Esophagus muscularis mucosa (tissue), 4 donors: ENCODE data around the gene TMEM41A. TPM values are rescaled to one million over a fixed set of nuclear protein-coding genes. Genes with fewer than 3 reads are reported as not detected.
"Not testable (repeated sequence)": the region's sequence is repeated elsewhere in the genome, so short reads cannot be mapped to it uniquely, and the experiment has no call there.

Experiments used
- DNase-seq: peaks from one replicate; pipeline ENCODE4 v3.0.0-alpha.2; 2017; ENCODE audit errors: extremely low spot score
- H3K27ac ChIP-seq, 4 donors: fragments of 200-600 bp; sonication (generic); replicated peaks in 1 of 4; 1 replicate in 3 of 4; 2 replicates in 1 of 4; pipeline ENCODE4 v1.5.1; 2016 to 2019; ENCODE audit warnings: mild to moderate bottlenecking in 1 of 4
- H3K27me3 ChIP-seq, 4 donors: fragments of 200-600 bp; sonication (generic); one replicate each; pipeline versions ENCODE4 v1.5.1 to v1.6.0; 2016 to 2019
- H3K36me3 ChIP-seq, 4 donors: fragments of 200-600 bp; sonication (generic); one replicate each; pipeline ENCODE4 v1.5.1; 2016 to 2019
- H3K4me1 ChIP-seq, 4 donors: fragments of 200-600 bp; sonication (generic); one replicate each; pipeline ENCODE4 v1.5.1; 2016 to 2019
- H3K4me3 ChIP-seq, 4 donors: fragments of 200-600 bp; sonication (generic); 1 replicate in 2 of 4; 2 replicates in 2 of 4; pipeline ENCODE4 v1.5.1; 2016 to 2019; ENCODE audit warnings: mild to moderate bottlenecking in 4 of 4, moderate library complexity in 1 of 4
- H3K9me3 ChIP-seq, 4 donors: fragments of 200-600 bp; sonication (generic); 1 replicate in 3 of 4; 2 replicates in 1 of 4; pipeline ENCODE4 v1.5.1; 2016 to 2019
- EP300 ChIP-seq: sonication (generic); formaldehyde crosslinking; IDR thresholded peaks from one replicate; pipeline ENCODE4 v1.6.1; 2017; ENCODE audit warnings: antibody characterized with exemption
- POLR2A ChIP-seq: fragments of 450-650 bp; IDR thresholded peaks from one replicate; pipeline ENCODE4 v1.6.1; 2017; ENCODE audit warnings: antibody characterized with exemption, moderate library complexity, mild to moderate bottlenecking, low read depth
- POLR2AphosphoS5 ChIP-seq, 2 donors: sonication (generic); formaldehyde crosslinking; IDR thresholded peaks; one replicate each; pipeline ENCODE4 v1.6.1; 2017; ENCODE audit warnings: antibody characterized with exemption in 2 of 2
- WGBS: methylation state at CpG from one replicate; pipeline ENCODE4 v1.1.5; 2018; 5-methylcytosine and 5-hydroxymethylcytosine counted together
- intact Hi-C: fragments of 100-400 bp; cut with DNase I; formaldehyde crosslinking; loops from one replicate; pipeline ENCODE4 v1.15.1; 2023
- total RNA-seq, 4 donors: library from RNA; depleted of rRNA; stranded (reverse); fragments of >200 nt; gene quantifications; one replicate each; pipeline versions ENCODE4 v1.1.0 to v1.2.1, GENCODE V29; 2016
- TF ChIP-seq, protein P1 (sequence below), 3 experiments: fragments of 200-600 bp in 2 of 3; fragments of 450-650 bp in 1 of 3; sonication (generic) in 2 of 3; IDR thresholded peaks; one replicate each; pipeline ENCODE4 v1.5.1; 2017 to 2019; ENCODE audit warnings: antibody characterized with exemption in 3 of 3, mild to moderate bottlenecking in 2 of 3, moderate library complexity in 1 of 3

TMEM41A gene
- total RNA-seq, 4 donors from 2014 or later: 7.5 to 9.6 (median 8.3) TPM

DNA sequence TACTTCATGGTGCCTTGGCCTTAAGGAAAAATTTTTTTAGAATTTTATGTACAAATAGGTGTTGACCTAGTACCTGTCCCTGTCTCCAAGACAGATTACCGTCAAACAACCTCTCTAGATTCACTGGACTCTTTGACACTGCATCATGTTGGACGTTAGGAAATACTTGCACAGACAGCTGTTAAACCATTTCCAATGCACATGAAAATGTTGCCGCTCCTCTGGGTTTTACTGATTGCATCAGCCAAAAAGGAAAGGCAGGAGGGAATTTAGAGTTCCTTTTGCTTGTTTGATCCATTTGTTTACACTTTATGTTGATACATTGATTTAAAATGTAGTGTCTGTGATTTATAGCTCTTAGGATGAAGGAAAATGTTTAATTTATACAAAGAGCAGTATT lies 14.5 kb downstream of the TMEM41A start:
- Histone ChIP-seq H3K36me3 (peaks cover 0 to 86% (median 50%) of the 10 kb centered on the region in 4 donors), H3K4me3 (no peak overlapping the region), H3K27ac (no peak overlapping the region), H3K9me3 (no peaks in the 10 kb centered on the region), H3K27me3 (no peaks in the 10 kb centered on the region), H3K4me1 (no peaks in the 10 kb centered on the region)
- 81% methylated on average over 3 of the region's 3 CpGs for WGBS
- intact Hi-C loops: no loop called here
- DNase-seq: no peak
- TF ChIP-seq POLR2A: no peak
- TF ChIP-seq EP300: no peak
- TF ChIP-seq POLR2AphosphoS5 (IDR thresholded peaks at IDR 0.05): no peak
- TF ChIP-seq, protein P1, sequence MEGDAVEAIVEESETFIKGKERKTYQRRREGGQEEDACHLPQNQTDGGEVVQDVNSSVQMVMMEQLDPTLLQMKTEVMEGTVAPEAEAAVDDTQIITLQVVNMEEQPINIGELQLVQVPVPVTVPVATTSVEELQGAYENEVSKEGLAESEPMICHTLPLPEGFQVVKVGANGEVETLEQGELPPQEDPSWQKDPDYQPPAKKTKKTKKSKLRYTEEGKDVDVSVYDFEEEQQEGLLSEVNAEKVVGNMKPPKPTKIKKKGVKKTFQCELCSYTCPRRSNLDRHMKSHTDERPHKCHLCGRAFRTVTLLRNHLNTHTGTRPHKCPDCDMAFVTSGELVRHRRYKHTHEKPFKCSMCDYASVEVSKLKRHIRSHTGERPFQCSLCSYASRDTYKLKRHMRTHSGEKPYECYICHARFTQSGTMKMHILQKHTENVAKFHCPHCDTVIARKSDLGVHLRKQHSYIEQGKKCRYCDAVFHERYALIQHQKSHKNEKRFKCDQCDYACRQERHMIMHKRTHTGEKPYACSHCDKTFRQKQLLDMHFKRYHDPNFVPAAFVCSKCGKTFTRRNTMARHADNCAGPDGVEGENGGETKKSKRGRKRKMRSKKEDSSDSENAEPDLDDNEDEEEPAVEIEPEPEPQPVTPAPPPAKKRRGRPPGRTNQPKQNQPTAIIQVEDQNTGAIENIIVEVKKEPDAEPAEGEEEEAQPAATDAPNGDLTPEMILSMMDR (IDR thresholded peaks at IDR 0.05): no peak

DNA sequence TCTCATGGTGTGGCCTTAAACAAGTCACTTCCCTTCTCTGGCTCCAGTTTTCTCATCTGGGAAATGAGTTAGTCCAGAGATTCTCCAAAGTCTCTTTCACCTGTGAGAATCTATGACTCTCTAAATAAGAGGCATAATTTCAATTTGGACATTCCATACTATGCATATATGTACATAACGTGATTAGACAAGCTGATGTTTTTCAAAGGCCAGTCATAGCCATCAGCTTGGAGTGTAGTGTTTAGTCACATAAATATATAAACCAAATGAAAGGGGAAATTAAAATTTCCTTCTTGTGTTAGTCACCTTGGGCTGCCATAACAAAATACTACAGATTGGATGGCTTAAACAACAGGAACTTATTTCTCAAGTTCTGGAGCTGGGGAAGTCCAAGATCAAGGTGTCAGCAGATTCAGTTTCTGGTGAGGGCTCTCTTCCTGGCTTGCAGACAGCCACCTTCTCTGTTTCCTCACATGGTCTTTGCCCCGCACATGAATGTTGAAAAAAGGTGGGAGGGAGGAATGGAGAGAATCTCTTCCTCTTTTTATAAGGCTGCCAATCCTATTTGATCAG lies 19.4 kb downstream of the TMEM41A start:
- no peak for DNase-seq
- no peak overlapping the region for H3K27ac ChIP-seq
- H3K9me3 ChIP-seq: no peaks in the 10 kb centered on the region
- H3K4me3 ChIP-seq: no peak overlapping the region
- intact Hi-C loops: no loop called here
- H3K27me3 ChIP-seq: no peaks in the 10 kb centered on the region
- no peak for TF ChIP-seq POLR2AphosphoS5 (IDR thresholded peaks at IDR 0.05)
- TF ChIP-seq POLR2A: no peak
- TF ChIP-seq, protein P1 (IDR thresholded peaks at IDR 0.05): no peak
- no peak for TF ChIP-seq EP300
- 91% methylated on average over 2 of the region's 2 CpGs for WGBS
- H3K4me1 ChIP-seq: no peaks in the 10 kb centered on the region
- H3K36me3 ChIP-seq: peaks cover 0 to 67% (median 42%) of the 10 kb centered on the region in 4 donors

DNA sequence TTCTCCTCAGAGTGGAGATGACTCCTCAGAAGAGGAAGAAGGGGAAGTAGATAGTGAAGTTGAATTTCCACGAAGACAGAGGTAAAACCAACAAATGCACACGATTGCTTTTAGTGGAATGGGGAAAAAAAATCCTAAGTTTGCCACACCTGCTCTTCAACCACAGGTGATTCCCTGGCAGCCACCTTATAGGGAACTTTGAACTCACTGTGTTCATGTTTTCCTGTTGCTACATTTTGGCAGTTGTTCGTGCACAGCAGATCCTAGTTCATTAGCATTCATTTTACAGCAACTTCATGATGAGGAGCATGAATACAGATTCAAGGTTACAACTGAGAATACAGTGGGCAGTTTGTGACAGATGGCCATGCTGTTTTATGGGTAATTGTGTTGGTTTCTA lies 21.5 kb downstream of the TMEM41A start:
- no peak for DNase-seq
- intact Hi-C loops: no loop called here
- no peak overlapping the region for H3K27ac ChIP-seq
- TF ChIP-seq EP300 (no peak), POLR2AphosphoS5 (IDR thresholded peaks at IDR 0.05) (no peak), POLR2A (no peak)
- TF ChIP-seq, protein P1 (IDR thresholded peaks at IDR 0.05): no peak
- no peaks in the 10 kb centered on the region for H3K9me3 ChIP-seq
- H3K4me3 ChIP-seq: no peak overlapping the region
- H3K36me3 ChIP-seq: peaks cover 5 to 78% (median 54%) of the 10 kb centered on the region in 4 donors
- whole genome bisulfite sequencing: 85% methylated on average over 3 of the region's 3 CpGs
- H3K27me3 ChIP-seq: no peaks in the 10 kb centered on the region
- no peaks in the 10 kb centered on the region for H3K4me1 ChIP-seq

DNA sequence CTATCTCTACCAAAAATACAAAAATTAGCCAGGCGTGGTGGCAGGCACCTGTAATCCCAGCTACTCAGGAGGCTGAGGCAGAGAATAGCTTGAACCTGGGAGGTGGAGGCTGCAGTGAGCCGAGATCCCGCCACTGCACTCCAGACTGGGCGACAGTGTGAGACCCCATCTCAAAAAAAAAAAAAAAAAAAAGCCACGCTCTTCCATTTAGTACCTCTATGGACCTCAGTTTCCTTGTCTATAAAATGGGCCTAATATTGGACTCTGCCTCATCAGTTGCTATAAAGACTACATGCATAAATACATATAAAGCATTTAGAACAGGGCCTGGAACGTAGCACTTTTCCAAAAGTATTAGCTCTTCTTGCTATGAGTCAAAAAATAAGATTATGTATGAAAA lies 23.9 kb downstream of the TMEM41A start:
- H3K9me3 ChIP-seq, DNase-seq, H3K27ac ChIP-seq, H3K27me3 ChIP-seq, H3K4me1 ChIP-seq, intact Hi-C loops, H3K4me3 ChIP-seq: not testable (repeated sequence)
- H3K36me3 ChIP-seq: peaks cover 5 to 61% (median 33%) of the 10 kb centered on the region in 4 donors
- 98% methylated on average over 6 of the region's 6 CpGs for WGBS

DNA sequence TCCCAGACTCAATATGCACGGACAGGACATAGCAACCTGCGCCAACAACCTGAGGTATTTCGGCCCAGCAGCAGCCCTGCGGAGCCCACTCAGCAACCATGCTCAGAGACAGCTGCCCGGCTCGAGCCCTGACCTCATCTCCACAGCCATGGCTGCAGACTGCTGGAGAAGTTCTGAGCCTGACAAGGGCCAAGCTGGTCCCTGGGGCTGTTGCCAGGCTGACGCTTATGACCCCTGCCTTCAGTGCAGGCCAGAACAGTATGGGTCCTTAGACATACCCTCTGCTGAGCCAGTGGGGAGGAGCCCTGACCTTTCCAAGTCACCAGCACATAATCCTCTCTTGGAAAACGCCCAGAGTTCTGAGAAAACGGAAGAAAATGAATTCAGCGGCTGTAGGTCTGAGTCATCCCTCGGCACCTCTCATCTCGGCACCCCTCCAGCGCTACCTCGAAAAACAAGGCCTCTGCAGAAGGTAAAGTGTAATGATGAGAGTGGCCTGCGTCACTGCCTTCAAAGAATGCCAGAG lies 25.5 kb downstream of the TMEM41A start:
- no peak for DNase-seq
- Histone ChIP-seq H3K27me3 (no peaks in the 10 kb centered on the region), H3K4me1 (no peaks in the 10 kb centered on the region), H3K27ac (no peak overlapping the region), H3K36me3 (peaks cover 5 to 64% (median 37%) of the 10 kb centered on the region in 4 donors), H3K4me3 (no peak overlapping the region), H3K9me3 (no peaks in the 10 kb centered on the region)
- 94% methylated on average over 13 of the region's 15 CpGs for WGBS
- no peak for TF ChIP-seq POLR2AphosphoS5 (IDR thresholded peaks at IDR 0.05)
- no peak for TF ChIP-seq POLR2A
- no peak for TF ChIP-seq EP300
- TF ChIP-seq, protein P1 (IDR thresholded peaks at IDR 0.05): no peak
- intact Hi-C loops: no loop called here
